ENCODE data around the gene PRKN. TPM values are rescaled to one million over a fixed set of nuclear protein-coding genes. Genes with fewer than 3 reads are reported as not detected.

Gene PRKN
- total RNA-seq, 2 donors from 2014 or later: 10.7 to 21.2 TPM

- 72% methylated on average over 7 of the region's 7 CpGs for WGBS
- intact Hi-C loops (cut with DNase I): no loop called here
- DNase-seq (ENCODE audit: low spot score): no peak
- no peaks in the 10 kb centered on the region for H3K36me3 ChIP-seq
- no peak overlapping the region for H3K27ac ChIP-seq
- no peaks in the 10 kb centered on the region for H3K27me3 ChIP-seq (replicated peaks; ENCODE audit: insufficient read depth)
- TF ChIP-seq POLR2AphosphoS5 (IDR thresholded peaks at IDR 0.05) (no peak), CTCF (IDR thresholded peaks at IDR 0.05) (no peak)
- H3K4me1 ChIP-seq (replicated peaks): no peaks in the 10 kb centered on the region
- no peak overlapping the region for H3K4me3 ChIP-seq
- H3K9me3 ChIP-seq: no peaks in the 10 kb centered on the region
Measured at GRCh38 chr6:161908872-161909271, 818.7 kb downstream of the PRKN start.

GRCh38 chr6:161906571-161906970 is 821.0 kb downstream of the PRKN start:
- no peaks in the 10 kb centered on the region for H3K9me3 ChIP-seq
- H3K4me3 ChIP-seq: no peak overlapping the region
- no peaks in the 10 kb centered on the region for H3K4me1 ChIP-seq (replicated peaks)
- 95% methylated on average over 5 of the region's 5 CpGs for WGBS
- no peak overlapping the region for H3K27ac ChIP-seq
- no peaks in the 10 kb centered on the region for H3K27me3 ChIP-seq (replicated peaks; ENCODE audit: insufficient read depth)
- no peaks in the 10 kb centered on the region for H3K36me3 ChIP-seq
- no peak for TF ChIP-seq POLR2A (IDR thresholded peaks at IDR 0.05)
- intact Hi-C loops (cut with DNase I): no loop called here
- DNase-seq (ENCODE audit: low spot score): no peak

GRCh38 chr6:161903584-161904212 is 823.9 kb downstream of the PRKN start:
- Histone ChIP-seq H3K4me1 (replicated peaks) (no peaks in the 10 kb centered on the region), H3K4me3 (no peak overlapping the region), H3K36me3 (no peaks in the 10 kb centered on the region), H3K27ac (no peak overlapping the region), H3K9me3 (no peaks in the 10 kb centered on the region), H3K27me3 (replicated peaks; ENCODE audit: insufficient read depth) (no peaks in the 10 kb centered on the region)
- TF ChIP-seq POLR2AphosphoS5 (IDR thresholded peaks at IDR 0.05) (no peak), CTCF (IDR thresholded peaks at IDR 0.05) (no peak), POLR2A (IDR thresholded peaks at IDR 0.05) (no peak)
- intact Hi-C loops (cut with DNase I): no loop called here
- DNase-seq (ENCODE audit: low spot score): no peak
- 69% methylated on average over 2 of the region's 2 CpGs for WGBS

GRCh38 chr6:161901740-161902426 is 825.7 kb downstream of the PRKN start:
- H3K4me1 ChIP-seq (replicated peaks): no peaks in the 10 kb centered on the region
- no peaks in the 10 kb centered on the region for H3K36me3 ChIP-seq
- no peaks in the 10 kb centered on the region for H3K27me3 ChIP-seq (replicated peaks; ENCODE audit: insufficient read depth)
- no peak overlapping the region for H3K27ac ChIP-seq
- intact Hi-C loops (cut with DNase I): no loop called here
- TF ChIP-seq CTCF (IDR thresholded peaks at IDR 0.05) (no peak), POLR2AphosphoS5 (IDR thresholded peaks at IDR 0.05) (no peak), POLR2A (IDR thresholded peaks at IDR 0.05) (no peak)
- DNase-seq (ENCODE audit: low spot score): no peak
- H3K4me3 ChIP-seq: no peak overlapping the region
- no peaks in the 10 kb centered on the region for H3K9me3 ChIP-seq
- WGBS: 64% methylated on average over 16 of the region's 16 CpGs

GRCh38 chr6:161894436-161894835 is 833.1 kb downstream of the PRKN start:
- intact Hi-C loops (cut with DNase I): no loop called here
- Histone ChIP-seq H3K27me3 (replicated peaks; ENCODE audit: insufficient read depth) (no peaks in the 10 kb centered on the region), H3K36me3 (no peaks in the 10 kb centered on the region), H3K9me3 (no peaks in the 10 kb centered on the region), H3K4me3 (no peak overlapping the region), H3K4me1 (replicated peaks) (no peaks in the 10 kb centered on the region), H3K27ac (no peak overlapping the region)
- DNase-seq (ENCODE audit: low spot score): no peak
- no peak for TF ChIP-seq POLR2AphosphoS5 (IDR thresholded peaks at IDR 0.05)
- WGBS: 70% methylated on average over 6 of the region's 6 CpGs

GRCh38 chr6:161891542-161891941 is 836.0 kb downstream of the PRKN start:
- Histone ChIP-seq H3K27ac (no peak overlapping the region), H3K27me3 (replicated peaks; ENCODE audit: insufficient read depth) (no peaks in the 10 kb centered on the region), H3K9me3 (no peaks in the 10 kb centered on the region), H3K4me3 (no peak overlapping the region), H3K4me1 (replicated peaks) (no peaks in the 10 kb centered on the region), H3K36me3 (no peaks in the 10 kb centered on the region)
- 61% methylated on average over 2 of the region's 2 CpGs for WGBS
- intact Hi-C loops (cut with DNase I): no loop called here
- TF ChIP-seq CTCF (IDR thresholded peaks at IDR 0.05): no peak
- no peak for TF ChIP-seq POLR2A (IDR thresholded peaks at IDR 0.05)
- TF ChIP-seq POLR2AphosphoS5 (IDR thresholded peaks at IDR 0.05): no peak
- DNase-seq (ENCODE audit: low spot score): no peak
